Endothelial cell of umbilical vein (primary cell): Measurements from ENCODE around the gene KLHDC4.

Experiments
- CTCF ChIP-seq, 2 donors: IDR thresholded peaks; 1 replicate in 1 of 2; 2 replicates in 1 of 2; pipeline ENCODE4 v1.5.1; 2011; ENCODE audit warnings: low read length in 2 of 2, mild to moderate bottlenecking in 2 of 2, moderate library complexity in 2 of 2, control low read depth in 1 of 2, inconsistent platforms in 1 of 2, low read depth in 1 of 2; ENCODE audit not compliant: insufficient read depth in 1 of 2; ENCODE audit errors: extremely low read depth in 1 of 2
- MAX ChIP-seq: IDR thresholded peaks from 2 replicates; pipeline ENCODE4 v1.6.1; 2011; ENCODE audit not compliant: insufficient read depth, insufficient read length

- TF ChIP-seq MAX: no peak
- TF ChIP-seq CTCF (IDR thresholded peaks at IDR 0.05; ENCODE audit: extremely low read depth in 1 of 2, insufficient read depth in 1 of 2, low read depth in 1 of 2, low read length in 2 of 2): no peak
Observed at GRCh38 chr16:87695534-87695933, 70.3 kb downstream of the KLHDC4 start.
